Calu3 (cell line): ENCODE measurements around the gene NOL8. TPM values are rescaled to one million over a fixed set of nuclear protein-coding genes. Genes with fewer than 3 reads are reported as not detected.

Experiments
- BruUV-seq: library from RNA; stranded (reverse); fragments of 400-500 nt; replicated peaks from 2 replicates; lab custom pipeline; 2021; lab: Mats Ljungman, UMichigan
- CTCF ChIA-PET: fragments of 300-600 bp; sonication (Branson Sonifier 250); formaldehyde crosslinking; loops from one replicate; lab custom pipeline; 2022; ENCODE audit warnings: antibody characterized with exemption; lab: Charles Lee
- DNase-seq: peaks from one replicate; pipeline ENCODE4 v3.0.0; 2022
- H3K27ac Mint-ChIP-seq: one replicate; pipeline ENCODE4 v1.8.0; 2022; ENCODE audit warnings: mixed read lengths; ENCODE audit not compliant: unreplicated experiment
- H3K27me3 Mint-ChIP-seq: one replicate; pipeline ENCODE4 v1.8.0; 2022; ENCODE audit warnings: mixed read lengths; ENCODE audit not compliant: unreplicated experiment
- H3K36me3 Mint-ChIP-seq: one replicate; pipeline ENCODE4 v1.8.0; 2022; ENCODE audit warnings: mild to moderate bottlenecking, moderate library complexity, mixed read lengths; ENCODE audit not compliant: insufficient read depth, unreplicated experiment
- H3K4me1 Mint-ChIP-seq: one replicate; pipeline ENCODE4 v1.8.0; 2022; ENCODE audit warnings: mild to moderate bottlenecking, low read depth, mixed read lengths; ENCODE audit not compliant: unreplicated experiment
- H3K4me3 Mint-ChIP-seq: one replicate; pipeline ENCODE4 v1.8.0; 2022; ENCODE audit warnings: mild to moderate bottlenecking, low read depth, moderate library complexity, mixed read lengths; ENCODE audit not compliant: unreplicated experiment
- H3K9me3 Mint-ChIP-seq: one replicate; pipeline ENCODE4 v1.8.0; 2022; ENCODE audit warnings: low read depth, mixed read lengths; ENCODE audit not compliant: unreplicated experiment
- intact Hi-C: fragments of 100-400 bp; cut with micrococcal nuclease; formaldehyde crosslinking; loops from one replicate; pipeline ENCODE4 v1.10.0; 2022; ENCODE audit not compliant: unreplicated experiment
- total RNA-seq: library from RNA; stranded (reverse); gene quantifications from 2 replicates; pipeline ENCODE4 v1.2.3, GENCODE V29; 2022
- TF ChIP-seq, protein P1 (sequence below): fragments of 200-600 bp; IDR thresholded peaks from one replicate; pipeline ENCODE4 v1.8.0; 2022; ENCODE audit warnings: antibody characterized with exemption; ENCODE audit not compliant: unreplicated experiment

The NOL8 gene
- total RNA-seq, 1 experiment from 2014 or later: 42.9 TPM

DNA sequence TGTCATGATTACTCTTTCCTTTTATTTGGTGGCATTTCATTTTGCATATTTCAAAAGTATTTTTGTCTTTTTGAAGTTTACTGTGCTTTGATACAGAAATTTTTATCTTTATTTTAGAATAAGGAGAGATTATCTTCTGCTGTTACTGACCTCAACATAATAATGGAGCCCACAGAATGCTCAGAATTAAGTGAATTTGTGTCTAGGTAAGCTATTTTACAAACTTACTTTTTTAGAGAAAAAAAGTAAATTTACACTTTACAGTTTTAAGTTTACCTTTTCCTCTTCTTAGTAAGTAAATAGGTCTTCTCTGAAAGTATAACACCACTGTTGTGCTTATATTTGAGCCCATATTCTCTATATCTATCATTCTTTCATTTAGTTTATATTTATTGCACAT lies 20.4 kb upstream of the NOL8 start:
- BruUV-seq: no TSS peak
- intact Hi-C loops: no loop called here
- H3K27me3 Mint-ChIP-seq: no peaks in the 10 kb centered on the region
- H3K4me1 Mint-ChIP-seq: no peaks in the 10 kb centered on the region
- CTCF ChIA-PET: no interaction called here
- H3K4me3 Mint-ChIP-seq: no peak overlapping the region
- no peak overlapping the region for H3K27ac Mint-ChIP-seq
- peaks cover 3% of the 10 kb centered on the region for H3K9me3 Mint-ChIP-seq
- H3K36me3 Mint-ChIP-seq: no peaks in the 10 kb centered on the region
- TF ChIP-seq, protein P1, sequence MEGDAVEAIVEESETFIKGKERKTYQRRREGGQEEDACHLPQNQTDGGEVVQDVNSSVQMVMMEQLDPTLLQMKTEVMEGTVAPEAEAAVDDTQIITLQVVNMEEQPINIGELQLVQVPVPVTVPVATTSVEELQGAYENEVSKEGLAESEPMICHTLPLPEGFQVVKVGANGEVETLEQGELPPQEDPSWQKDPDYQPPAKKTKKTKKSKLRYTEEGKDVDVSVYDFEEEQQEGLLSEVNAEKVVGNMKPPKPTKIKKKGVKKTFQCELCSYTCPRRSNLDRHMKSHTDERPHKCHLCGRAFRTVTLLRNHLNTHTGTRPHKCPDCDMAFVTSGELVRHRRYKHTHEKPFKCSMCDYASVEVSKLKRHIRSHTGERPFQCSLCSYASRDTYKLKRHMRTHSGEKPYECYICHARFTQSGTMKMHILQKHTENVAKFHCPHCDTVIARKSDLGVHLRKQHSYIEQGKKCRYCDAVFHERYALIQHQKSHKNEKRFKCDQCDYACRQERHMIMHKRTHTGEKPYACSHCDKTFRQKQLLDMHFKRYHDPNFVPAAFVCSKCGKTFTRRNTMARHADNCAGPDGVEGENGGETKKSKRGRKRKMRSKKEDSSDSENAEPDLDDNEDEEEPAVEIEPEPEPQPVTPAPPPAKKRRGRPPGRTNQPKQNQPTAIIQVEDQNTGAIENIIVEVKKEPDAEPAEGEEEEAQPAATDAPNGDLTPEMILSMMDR: no peak
- no peak for DNase-seq

DNA sequence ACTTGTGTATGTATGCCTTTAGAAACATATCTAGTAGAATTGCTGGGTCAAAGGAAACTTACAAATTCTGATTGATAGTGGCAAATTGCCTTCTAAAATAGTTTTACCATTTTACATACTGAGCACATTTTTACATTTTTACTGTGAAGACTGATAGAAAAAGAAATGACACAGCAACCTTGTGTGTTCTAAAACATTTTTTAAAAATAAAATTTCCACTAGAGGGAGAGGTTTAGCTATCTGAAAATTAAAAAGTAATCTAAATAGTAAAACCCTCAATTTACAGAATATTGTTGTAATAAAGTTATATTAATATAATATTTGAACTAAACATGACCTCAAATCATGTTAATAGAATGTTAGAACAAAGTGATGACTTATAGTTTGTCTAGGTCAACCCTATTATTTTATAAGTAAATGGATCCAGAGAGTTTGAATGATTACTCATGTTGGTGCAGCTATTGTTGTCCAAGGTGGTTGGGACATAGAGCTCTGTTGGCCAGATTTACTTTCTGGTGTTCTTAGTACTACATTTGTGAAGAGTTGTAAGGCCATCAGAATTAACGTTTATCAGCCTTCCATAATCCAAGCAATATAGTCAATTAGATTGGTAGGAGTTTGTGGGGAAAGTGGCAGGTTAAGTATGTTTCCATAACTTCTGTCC lies 17.8 kb upstream of the NOL8 start:
- intact Hi-C loops: no loop called here
- CTCF ChIA-PET: no interaction called here
- BruUV-seq: no TSS peak

DNA sequence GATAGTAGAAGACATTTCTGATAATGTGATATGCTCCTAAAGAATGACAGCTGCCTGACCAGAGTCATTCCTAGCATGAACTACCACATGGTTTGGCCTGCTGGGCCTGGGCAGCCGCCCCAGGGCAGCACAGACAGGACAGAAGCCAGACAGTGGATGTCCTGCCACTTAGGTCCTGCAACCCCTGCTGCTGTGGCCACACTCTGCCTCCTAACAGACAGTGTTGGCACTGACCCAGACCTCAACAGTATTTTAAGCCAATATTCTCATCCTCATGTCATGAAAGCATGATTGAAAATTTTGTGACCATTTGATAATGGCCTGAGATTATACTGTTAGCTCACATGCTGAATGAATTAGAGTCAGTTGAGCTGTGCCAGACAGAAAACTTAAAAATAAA lies 16.4 kb upstream of the NOL8 start:
- intact Hi-C loops: no loop called here
- CTCF ChIA-PET: no interaction called here
- Mint-ChIP-seq H3K4me1 (no peaks in the 10 kb centered on the region), H3K27me3 (no peaks in the 10 kb centered on the region), H3K27ac (no peak overlapping the region), H3K4me3 (no peak overlapping the region), H3K36me3 (no peaks in the 10 kb centered on the region), H3K9me3 (peaks cover 3% of the 10 kb centered on the region)
- no TSS peak for BruUV-seq
- no peak for DNase-seq
- TF ChIP-seq, protein P1: no peak

More for the DNA sequence above, 17.8 kb upstream of the NOL8 start:
- TF ChIP-seq, protein P1: no peak
- Mint-ChIP-seq H3K27me3 (no peaks in the 10 kb centered on the region), H3K4me1 (no peaks in the 10 kb centered on the region), H3K36me3 (no peaks in the 10 kb centered on the region), H3K27ac (no peak overlapping the region), H3K4me3 (no peak overlapping the region), H3K9me3 (peaks cover 3% of the 10 kb centered on the region)
- no peak for DNase-seq

DNA sequence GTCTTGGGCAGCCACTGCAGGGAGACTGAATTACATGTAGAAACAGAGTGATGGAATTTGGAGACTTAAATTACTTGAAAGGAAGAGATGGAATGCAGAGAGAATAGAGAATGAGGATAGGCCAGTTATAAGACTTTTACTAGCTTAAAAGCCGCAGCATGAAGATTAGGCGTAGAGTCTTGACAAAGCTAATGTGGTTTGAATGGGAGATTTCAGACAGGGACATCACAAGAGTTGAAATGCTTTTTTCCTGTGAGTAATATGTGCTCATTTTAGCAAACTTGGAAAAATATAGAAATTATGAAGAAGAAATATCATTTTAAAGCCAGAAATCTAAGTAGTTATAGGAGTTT lies 8.1 kb upstream of the NOL8 start:
- Mint-ChIP-seq H3K4me1 (no peaks in the 10 kb centered on the region), H3K27ac (no peak overlapping the region), H3K27me3 (no peaks in the 10 kb centered on the region), H3K9me3 (no peaks in the 10 kb centered on the region), H3K4me3 (no peak overlapping the region), H3K36me3 (no peaks in the 10 kb centered on the region)
- no TSS peak for BruUV-seq
- CTCF ChIA-PET: no interaction called here
- intact Hi-C loops: no loop called here
- DNase-seq: no peak
- TF ChIP-seq, protein P1: no peak
